Lower leg skin (tissue), 3 donors: Measurements from ENCODE around the gene ZNF24.

Experiments used
- CTCF ChIP-seq, 3 donors: fragments of 450-650 bp; IDR thresholded peaks; one replicate each; pipeline ENCODE4 v1.5.1; 2016; ENCODE audit warnings: antibody characterized with exemption in 3 of 3, mild to moderate bottlenecking in 3 of 3, moderate library complexity in 2 of 3
- POLR2A ChIP-seq, 2 donors: fragments of 450-650 bp; IDR thresholded peaks; one replicate each; pipeline ENCODE4 v1.6.1; 2016 to 2017; ENCODE audit warnings: antibody characterized with exemption in 2 of 2, mild to moderate bottlenecking in 1 of 2, moderate library complexity in 1 of 2

GRCh38 chr18:35362531-35362930, 18.3 kb upstream of the ZNF24 start:
- TF ChIP-seq CTCF (IDR thresholded peaks at IDR 0.05): no peak
- no peak for TF ChIP-seq POLR2A (IDR thresholded peaks at IDR 0.05)
